SK-N-SH treated with all-trans-retinoic acid at 6 μM for 48 hours (cell line): ENCODE results near the gene IGFL3.
A peak's percentile ranks its signal among the peaks of the same experiment; 100 is the strongest.

ENCODE experiments used
- ATAC-seq: fragments of 200-7000 bp; cut with Tn5 transposase; 3 replicates; pipeline ENCODE4 v1.9.1; 2020; ENCODE audit warnings: mild to moderate bottlenecking, moderate library complexity
- ARNTL ChIP-seq: fragments of 450-650 bp; formaldehyde crosslinking; IDR thresholded peaks from 2 replicates; pipeline ENCODE4 v1.5.0; 2020; ENCODE audit warnings: low read depth, mild to moderate bottlenecking, moderate library complexity, borderline replicate concordance
- BACH2 ChIP-seq: fragments of 250-450 bp; sonication (Bioruptor Pico); IDR thresholded peaks from 2 replicates; pipeline ENCODE4 v1.9.0; 2021; ENCODE audit warnings: mild to moderate bottlenecking, borderline replicate concordance
- CREB5 ChIP-seq: fragments of 250-450 bp; sonication (Bioruptor Pico); IDR thresholded peaks from 2 replicates; pipeline ENCODE4 v1.5.1; 2020; ENCODE audit warnings: low read depth, mild to moderate bottlenecking, moderate library complexity
- CSDC2 ChIP-seq: fragments of 250-450 bp; sonication (Bioruptor Pico); IDR thresholded peaks from 2 replicates; pipeline ENCODE4 v1.5.0; 2020; ENCODE audit warnings: mild to moderate bottlenecking, moderate library complexity
- CSRNP3 ChIP-seq: fragments of 250-450 bp; sonication (Bioruptor Pico); IDR thresholded peaks from 2 replicates; pipeline ENCODE4 v1.5.1; 2021; ENCODE audit warnings: mild to moderate bottlenecking, moderate library complexity
- ESRRG ChIP-seq: fragments of 250-450 bp; sonication (Bioruptor Pico); IDR thresholded peaks from 2 replicates; pipeline ENCODE4 v1.6.1; 2021; ENCODE audit warnings: mild to moderate bottlenecking
- GLIS3 ChIP-seq: fragments of 250-450 bp; sonication (Bioruptor Pico); IDR thresholded peaks from 2 replicates; pipeline ENCODE4 v1.5.0; 2020; ENCODE audit warnings: mild to moderate bottlenecking, moderate library complexity
- ISL1 ChIP-seq: fragments of 250-450 bp; sonication (Bioruptor Pico); IDR thresholded peaks from 2 replicates; pipeline ENCODE4 v2.1.2; 2022; ENCODE audit warnings: mild to moderate bottlenecking, moderate library complexity
- OSR1 ChIP-seq: fragments of 250-450 bp; sonication (Bioruptor Pico); IDR thresholded peaks from 2 replicates; pipeline ENCODE4 v1.8.0; 2022; ENCODE audit warnings: moderate library complexity, mild to moderate bottlenecking, inconsistent platforms
- PATZ1 ChIP-seq: fragments of 250-450 bp; sonication (Bioruptor Pico); IDR thresholded peaks from 2 replicates; pipeline ENCODE4 v1.8.0; 2020; ENCODE audit warnings: mild to moderate bottlenecking, moderate library complexity, borderline replicate concordance
- POU6F1 ChIP-seq: fragments of 250-450 bp; sonication (Bioruptor Pico); IDR thresholded peaks from 2 replicates; pipeline ENCODE4 v1.8.0; 2021; ENCODE audit warnings: low read depth, mild to moderate bottlenecking, moderate library complexity, borderline replicate concordance
- PPARA ChIP-seq: fragments of 250-450 bp; sonication (Bioruptor Pico); IDR thresholded peaks from 2 replicates; pipeline ENCODE4 v1.5.0; 2020; ENCODE audit warnings: mild to moderate bottlenecking, borderline replicate concordance
- RARB ChIP-seq: fragments of 250-450 bp; sonication (Bioruptor Pico); IDR thresholded peaks from 2 replicates; pipeline ENCODE4 v1.8.0; 2021; ENCODE audit warnings: mild to moderate bottlenecking, moderate library complexity
- SNAI2 ChIP-seq: fragments of 250-450 bp; sonication (Bioruptor Pico); IDR thresholded peaks from 2 replicates; pipeline ENCODE4 v1.5.0; 2020; ENCODE audit warnings: mild to moderate bottlenecking, moderate library complexity
- TCF4 ChIP-seq: fragments of 250-450 bp; sonication (Bioruptor Pico); IDR thresholded peaks from 2 replicates; pipeline ENCODE4 v1.8.0; 2021; ENCODE audit warnings: mild to moderate bottlenecking, moderate library complexity, borderline replicate concordance
- TSHZ2 ChIP-seq: fragments of 250-450 bp; sonication (Bioruptor Pico); IDR thresholded peaks from 2 replicates; pipeline ENCODE4 v1.5.0; 2020; ENCODE audit warnings: mild to moderate bottlenecking, moderate library complexity
- ZC3H10 ChIP-seq: fragments of 250-450 bp; sonication (Bioruptor Pico); IDR thresholded peaks from 2 replicates; pipeline ENCODE4 v1.5.1; 2021; ENCODE audit warnings: mild to moderate bottlenecking, moderate library complexity
- ZFP30 ChIP-seq: fragments of 450-650 bp; formaldehyde crosslinking; IDR thresholded peaks from 2 replicates; pipeline ENCODE4 v1.5.0; 2022; ENCODE audit warnings: mild to moderate bottlenecking, moderate library complexity
- ZNF565 ChIP-seq: fragments of 450-650 bp; formaldehyde crosslinking; conservative IDR thresholded peaks from 2 replicates; pipeline ENCODE4 v1.5.0; 2020; ENCODE audit warnings: low read depth, mild to moderate bottlenecking, moderate library complexity
- ZNF8 ChIP-seq: fragments of 450-650 bp; formaldehyde crosslinking; IDR thresholded peaks from 2 replicates; pipeline ENCODE4 v1.5.0; 2020; ENCODE audit warnings: mild to moderate bottlenecking, moderate library complexity

IGFL3 gene

GRCh38 chr19:46133777-46134241, 9.3 kb upstream of the IGFL3 start (continued):
- TF ChIP-seq POU6F1 (CRISPR knock-in tag) (no peak), GLIS3 (CRISPR knock-in tag) (no peak)

- ATAC-seq, result peak; percentile 78
- no peak for TF ChIP-seq GLIS3 (CRISPR knock-in tag)
- peak; percentile 72; the same call in 1 of the 2 replicates for TF ChIP-seq OSR1 (CRISPR knock-in tag)
Measured at GRCh38 chr19:46133101-46133627, 8.7 kb upstream of the IGFL3 start.

GRCh38 chr19:46132508-46133100, 8.1 kb upstream of the IGFL3 start:
- TF ChIP-seq BACH2 (CRISPR knock-in tag), result no peak
- TF ChIP-seq OSR1 (CRISPR knock-in tag), result no peak; the same call in 1 of the 2 replicates
- no peak for TF ChIP-seq ISL1 (CRISPR knock-in tag)
- TF ChIP-seq ARNTL, result no peak
- no peak for TF ChIP-seq ZNF8 (CRISPR knock-in tag)
- no peak for TF ChIP-seq ESRRG (CRISPR knock-in tag)
- no peak for TF ChIP-seq PATZ1 (CRISPR knock-in tag)
- TF ChIP-seq CSRNP3 (CRISPR knock-in tag), result no peak
- TF ChIP-seq PPARA, result no peak
- TF ChIP-seq ZFP30 (CRISPR knock-in tag), result no peak
- no peak for TF ChIP-seq TSHZ2
- TF ChIP-seq RARB (CRISPR knock-in tag), result no peak
- TF ChIP-seq GLIS3 (CRISPR knock-in tag), result no peak
- no peak for TF ChIP-seq SNAI2
- TF ChIP-seq ZC3H10 (CRISPR knock-in tag), result no peak
- TF ChIP-seq CREB5, result no peak
- no peak for TF ChIP-seq TCF4
- no peak for TF ChIP-seq ZNF565 (CRISPR knock-in tag)
- ATAC-seq, result no peak; the same call in 2 of the 3 replicates

GRCh38 chr19:46131485-46132143, 7.1 kb upstream of the IGFL3 start:
- ATAC-seq, result no peak
- TF ChIP-seq ZC3H10 (CRISPR knock-in tag) (no peak), CSRNP3 (CRISPR knock-in tag) (no peak), OSR1 (CRISPR knock-in tag) (no peak), CSDC2 (CRISPR knock-in tag) (no peak), TCF4 (no peak), ZFP30 (CRISPR knock-in tag) (no peak)
- TF ChIP-seq, all 23 proteins: peak for 0
